Spleen (tissue), 11 donors: Measurements from ENCODE around the gene CENPC. TPM values are rescaled to one million over a fixed set of nuclear protein-coding genes. Genes with fewer than 3 reads are reported as not detected.

Experiments
- DNase-seq: peaks from one replicate; pipeline ENCODE4 v3.0.0-alpha.2; 2020
- H3K27ac ChIP-seq, 8 donors: fragments of 200-600 bp; sonication (generic) in 7 of 8; 1 replicate in 4 of 8; 2 replicates in 4 of 8; pipeline versions ENCODE4 v1.5.0 to v1.8.0; 2016 to 2021; ENCODE audit warnings: inconsistent platforms in 4 of 8, mild to moderate bottlenecking in 4 of 8, moderate library complexity in 1 of 8
- H3K27me3 ChIP-seq, 7 donors: fragments of 200-600 bp; sonication (generic) in 6 of 7; replicated peaks in 1 of 7; 1 replicate in 4 of 7; 2 replicates in 3 of 7; pipeline versions ENCODE4 v1.5.0 to v1.8.0; 2016 to 2021; ENCODE audit warnings: inconsistent platforms in 3 of 7, mild to moderate bottlenecking in 1 of 7
- H3K36me3 ChIP-seq, 6 donors: fragments of 200-600 bp; sonication (generic) in 5 of 6; 1 replicate in 4 of 6; 2 replicates in 2 of 6; pipeline versions ENCODE4 v1.5.0 to v1.8.0; 2016 to 2021; ENCODE audit warnings: inconsistent platforms in 2 of 6
- H3K4me1 ChIP-seq, 6 donors: fragments of 200-600 bp; sonication (generic) in 5 of 6; 1 replicate in 3 of 6; 2 replicates in 3 of 6; pipeline versions ENCODE4 v1.5.0 to v1.8.0; 2016 to 2021; ENCODE audit warnings: inconsistent platforms in 3 of 6
- H3K4me3 ChIP-seq, 8 donors: fragments of 200-600 bp; sonication (generic) in 7 of 8; 1 replicate in 4 of 8; 2 replicates in 4 of 8; pipeline versions ENCODE4 v1.5.0 to v1.8.0; 2016 to 2021; ENCODE audit warnings: inconsistent platforms in 4 of 8, mild to moderate bottlenecking in 4 of 8, moderate library complexity in 2 of 8
- H3K9me3 ChIP-seq, 8 donors: fragments of 200-600 bp; sonication (generic) in 7 of 8; 1 replicate in 4 of 8; 2 replicates in 4 of 8; pipeline versions ENCODE4 v1.5.0 to v1.8.0; 2016 to 2021; ENCODE audit warnings: inconsistent platforms in 4 of 8
- POLR2A ChIP-seq, 3 donors: fragments of 450-650 bp; IDR thresholded peaks; one replicate each; pipeline ENCODE4 v1.5.1; 2017; ENCODE audit warnings: antibody characterized with exemption in 3 of 3, mild to moderate bottlenecking in 1 of 3
- POLR2AphosphoS5 ChIP-seq, 3 donors: sonication (generic); formaldehyde crosslinking; IDR thresholded peaks; one replicate each; pipeline ENCODE4 v1.5.1; 2017; ENCODE audit warnings: antibody characterized with exemption in 3 of 3
- WGBS, 5 donors: extraction: QIAGEN DNeasy Blood & Tissue Kit in 3 of 5; methylation state at CpG; one replicate each; pipeline versions ENCODE4 v1.1.5 to v1.1.7; 2013 to 2018; 5-methylcytosine and 5-hydroxymethylcytosine counted together
- intact Hi-C: fragments of 100-400 bp; cut with DNase I; formaldehyde crosslinking; loops from one replicate; pipeline ENCODE4 v1.15.0; 2023; ENCODE audit warnings: low total_unique reads
- polyA plus RNA-seq, 3 donors: library from polyadenylated mRNA; stranded (reverse); fragments of 200-250 nt; gene quantifications; one replicate each; pipeline ENCODE4 v1.2.1, GENCODE V29; 2013
- total RNA-seq, 7 donors: library from RNA; depleted of rRNA in 3 of 7; stranded (reverse); fragments of >200 nt in 3 of 7; fragmentation: NEBNext Ultra II Directional in 4 of 7; extraction: Animal tissue kit (Norgen Biotek cat#: 25700) in 4 of 7; gene quantifications; one replicate each; pipeline versions ENCODE4 v1.1.0 to v1.2.1, GENCODE V29; 2016 to 2021
- TF ChIP-seq, protein P1 (sequence below), 11 experiments: fragments of 200-600 bp in 7 of 11; fragments of 450-650 bp in 4 of 11; sonication (generic) in 4 of 11; IDR thresholded peaks in 8 of 11; conservative IDR thresholded peaks in 3 of 11; 1 replicate in 7 of 11; 2 replicates in 4 of 11; pipeline versions ENCODE4 v1.4.0 to v1.8.0; 2016 to 2021; ENCODE audit warnings: antibody characterized with exemption in 11 of 11, inconsistent platforms in 4 of 11, mild to moderate bottlenecking in 1 of 11
- donor health status: healthy with polysubstance abuse.
- donor health status: DM: no; HTN: no; CAD: no; lungs with moderate emphysema.
- donor health status: DM: no; HTN: no; CAD: no.
- donor health status: Bipolar disorder and iron deficiency.
- donor health status: healthy.
- donor health status: DM: no; HTN: no; CAD: no.
- donor health status: DM: yes; HTN: yes; CAD: no.

The CENPC gene
- total and polyA plus RNA-seq, 10 donors: 5.4 to 60.2 (median 42.5) TPM

DNA sequence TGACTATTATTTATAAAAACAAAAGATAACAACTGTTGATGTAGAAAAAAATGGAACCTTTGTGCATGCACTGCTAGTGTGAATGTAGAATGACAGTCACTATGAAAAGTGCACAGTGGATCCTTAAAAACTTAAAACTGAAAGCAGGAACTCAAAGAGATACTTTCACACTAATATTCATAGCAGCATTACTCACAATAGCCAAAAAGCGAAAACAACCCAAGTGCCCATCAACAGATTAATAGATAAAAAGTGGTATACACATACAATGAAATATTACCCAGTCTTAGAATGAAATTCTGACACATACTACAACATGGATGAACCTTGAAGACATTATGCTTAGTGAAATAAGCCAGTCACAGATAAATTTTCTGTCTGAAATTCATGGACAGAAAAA, 23.8 kb downstream of the CENPC start:
- no peak for DNase-seq
- Histone ChIP-seq H3K36me3 (peaks cover 0 to 62% (median 13%) of the 10 kb centered on the region in 6 donors), H3K27ac (no peak overlapping the region), H3K4me3 (no peak overlapping the region), H3K9me3 (no peaks in the 10 kb centered on the region), H3K4me1 (peaks cover 0 to 27% (median 8%) of the 10 kb centered on the region in 6 donors), H3K27me3 (no peaks in the 10 kb centered on the region)
- WGBS, 5 donors: 85 to 98% (median 91%) methylated on average over 1 of the region's 1 CpG
- intact Hi-C loops: no loop called here
- TF ChIP-seq, protein P1, sequence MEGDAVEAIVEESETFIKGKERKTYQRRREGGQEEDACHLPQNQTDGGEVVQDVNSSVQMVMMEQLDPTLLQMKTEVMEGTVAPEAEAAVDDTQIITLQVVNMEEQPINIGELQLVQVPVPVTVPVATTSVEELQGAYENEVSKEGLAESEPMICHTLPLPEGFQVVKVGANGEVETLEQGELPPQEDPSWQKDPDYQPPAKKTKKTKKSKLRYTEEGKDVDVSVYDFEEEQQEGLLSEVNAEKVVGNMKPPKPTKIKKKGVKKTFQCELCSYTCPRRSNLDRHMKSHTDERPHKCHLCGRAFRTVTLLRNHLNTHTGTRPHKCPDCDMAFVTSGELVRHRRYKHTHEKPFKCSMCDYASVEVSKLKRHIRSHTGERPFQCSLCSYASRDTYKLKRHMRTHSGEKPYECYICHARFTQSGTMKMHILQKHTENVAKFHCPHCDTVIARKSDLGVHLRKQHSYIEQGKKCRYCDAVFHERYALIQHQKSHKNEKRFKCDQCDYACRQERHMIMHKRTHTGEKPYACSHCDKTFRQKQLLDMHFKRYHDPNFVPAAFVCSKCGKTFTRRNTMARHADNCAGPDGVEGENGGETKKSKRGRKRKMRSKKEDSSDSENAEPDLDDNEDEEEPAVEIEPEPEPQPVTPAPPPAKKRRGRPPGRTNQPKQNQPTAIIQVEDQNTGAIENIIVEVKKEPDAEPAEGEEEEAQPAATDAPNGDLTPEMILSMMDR (IDR thresholded peaks at IDR 0.05 in 8 of 11, conservative IDR thresholded peaks at IDR 0.05 in 3 of 11): no peak
- TF ChIP-seq POLR2AphosphoS5 (IDR thresholded peaks at IDR 0.05) (no peak), POLR2A (IDR thresholded peaks at IDR 0.05) (no peak)

GRCh38 chr4:67520141-67520540, 25.2 kb downstream of the CENPC start:
- no peak overlapping the region for H3K27ac ChIP-seq
- H3K9me3 ChIP-seq: no peaks in the 10 kb centered on the region
- no peak overlapping the region for H3K4me3 ChIP-seq
- peaks cover 0 to 17% (median 8%) of the 10 kb centered on the region in 6 donors for H3K4me1 ChIP-seq
- H3K27me3 ChIP-seq: no peaks in the 10 kb centered on the region
- peaks cover 0 to 75% (median 15%) of the 10 kb centered on the region in 6 donors for H3K36me3 ChIP-seq
- intact Hi-C loops: no loop called here
- 94 to 100% (median 98%) methylated on average over 5 of the region's 5 CpGs for WGBS, 5 donors
- TF ChIP-seq, protein P1 (IDR thresholded peaks at IDR 0.05 in 8 of 11, conservative IDR thresholded peaks at IDR 0.05 in 3 of 11): no peak
- no peak for DNase-seq

DNA sequence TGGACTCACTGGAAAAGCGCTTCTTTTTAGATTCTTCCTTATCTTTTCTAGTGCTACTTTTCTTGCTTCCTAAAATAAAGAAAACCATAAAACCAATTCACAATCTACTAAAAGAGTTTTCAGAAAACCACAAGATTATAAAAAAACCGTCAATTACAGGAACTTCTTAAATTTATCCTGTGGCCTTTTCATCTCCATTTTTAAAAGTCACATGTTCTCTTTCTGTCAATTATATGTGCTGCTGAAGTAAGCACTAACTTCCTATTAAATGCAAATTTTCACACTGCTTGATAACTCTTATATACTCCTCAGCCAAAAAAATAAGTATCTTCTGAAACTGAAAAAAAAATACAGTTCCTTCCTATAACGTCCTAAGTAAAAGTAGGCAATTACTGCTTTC, 32.8 kb downstream of the CENPC start:
- H3K27ac ChIP-seq: no peak overlapping the region
- no peak for DNase-seq
- H3K4me1 ChIP-seq: peaks cover 0 to 15% (median 0%) of the 10 kb centered on the region in 6 donors
- TF ChIP-seq POLR2AphosphoS5 (IDR thresholded peaks at IDR 0.05) (no peak), POLR2A (IDR thresholded peaks at IDR 0.05) (no peak)
- TF ChIP-seq, protein P1 (IDR thresholded peaks at IDR 0.05 in 8 of 11, conservative IDR thresholded peaks at IDR 0.05 in 3 of 11): no peak
- peaks cover 3 to 99% (median 54%) of the 10 kb centered on the region in 6 donors for H3K36me3 ChIP-seq
- WGBS, 5 donors: 32 to 51% (median 40%) methylated on average over 3 of the region's 3 CpGs
- no peaks in the 10 kb centered on the region for H3K27me3 ChIP-seq
- H3K4me3 ChIP-seq: no peak overlapping the region
- H3K9me3 ChIP-seq: no peaks in the 10 kb centered on the region
- intact Hi-C loops: no loop called here

GRCh38 chr4:67500373-67500772, 44.9 kb downstream of the CENPC start:
- no peak for DNase-seq
- Histone ChIP-seq H3K4me3 (no peak overlapping the region), H3K36me3 (peaks cover 7 to 98% (median 28%) of the 10 kb centered on the region in 6 donors), H3K27me3 (no peaks in the 10 kb centered on the region), H3K27ac (no peak overlapping the region), H3K9me3 (no peaks in the 10 kb centered on the region), H3K4me1 (no peaks in the 10 kb centered on the region)
- TF ChIP-seq, protein P1 (IDR thresholded peaks at IDR 0.05 in 8 of 11, conservative IDR thresholded peaks at IDR 0.05 in 3 of 11): no peak
- no peak for TF ChIP-seq POLR2AphosphoS5 (IDR thresholded peaks at IDR 0.05)
- TF ChIP-seq POLR2A (IDR thresholded peaks at IDR 0.05): no peak
- intact Hi-C loops: no loop called here
- WGBS, 5 donors: 94 to 98% (median 95%) methylated on average over 2 of the region's 2 CpGs
